ENCODE measurements around the gene GLB1L3. TPM values are rescaled to one million over a fixed set of nuclear protein-coding genes. Genes with fewer than 3 reads are reported as not detected.
A peak's percentile ranks its signal among the peaks of the same experiment; 100 is the strongest.
"Not testable (repeated sequence)": the region's sequence is repeated elsewhere in the genome, so short reads cannot be mapped to it uniquely, and the experiment has no call there.

GLB1L3 gene
- total and polyA plus RNA-seq, 2 donors = 0.71 to 1.8 TPM

GRCh38 chr11:134255184-134255561 lies 21.0 kb upstream of the GLB1L3 start:
- H3K27ac ChIP-seq (ENCODE audit: low read depth in 1 of 2, low read length in 1 of 2); H3K9me3 ChIP-seq (ENCODE audit: control insufficient read depth in 2 of 2, insufficient read depth in 1 of 2, low read length in 1 of 2); H3K4me3 ChIP-seq (ENCODE audit: low read length in 2 of 2); DNase-seq (ENCODE audit: low read depth in 6 of 9, low spot score in 9 of 9); H3K27me3 ChIP-seq (ENCODE audit: control insufficient read depth in 2 of 2, insufficient read depth in 1 of 2, low read length in 1 of 2): not testable (repeated sequence)
- H3K4me1 ChIP-seq (ENCODE audit: control insufficient read depth in 2 of 2, insufficient read depth in 2 of 2, low read length in 2 of 2) = peaks cover 9 to 13% of the 10 kb centered on the region in 2 donors
- H3K36me3 ChIP-seq (ENCODE audit: control insufficient read depth in 2 of 2, insufficient read depth in 2 of 2, low read length in 1 of 2) = peaks cover 33 to 39% of the 10 kb centered on the region in 2 donors
- WGBS = 99% methylated on average over 5 of the region's 5 CpGs

- Histone ChIP-seq H3K36me3 (ENCODE audit: control insufficient read depth in 2 of 2, insufficient read depth in 2 of 2, low read length in 1 of 2) (peaks cover 42 to 44% of the 10 kb centered on the region in 2 donors), H3K9me3 (ENCODE audit: control insufficient read depth in 2 of 2, insufficient read depth in 1 of 2, low read length in 1 of 2) (no peaks in the 10 kb centered on the region), H3K4me3 (ENCODE audit: low read length in 2 of 2) (no peak overlapping the region), H3K27me3 (ENCODE audit: control insufficient read depth in 2 of 2, insufficient read depth in 1 of 2, low read length in 1 of 2) (no peaks in the 10 kb centered on the region), H3K27ac (ENCODE audit: low read depth in 1 of 2, low read length in 1 of 2) (no peak overlapping the region), H3K4me1 (ENCODE audit: control insufficient read depth in 2 of 2, insufficient read depth in 2 of 2, low read length in 2 of 2) (peaks cover 2 to 14% of the 10 kb centered on the region in 2 donors)
- 96% methylated on average over 11 of the region's 11 CpGs for WGBS
- no peak for DNase-seq (ENCODE audit: low read depth in 6 of 9, low spot score in 9 of 9)
These were observed 19.1 kb upstream of the GLB1L3 start for GRCh38 chr11:134257101-134257500.

- Histone ChIP-seq H3K27me3 (ENCODE audit: control insufficient read depth in 2 of 2, insufficient read depth in 1 of 2, low read length in 1 of 2) (no peaks in the 10 kb centered on the region), H3K4me1 (ENCODE audit: control insufficient read depth in 2 of 2, insufficient read depth in 2 of 2, low read length in 2 of 2) (peaks cover 0 to 10% of the 10 kb centered on the region in 2 donors), H3K9me3 (ENCODE audit: control insufficient read depth in 2 of 2, insufficient read depth in 1 of 2, low read length in 1 of 2) (no peaks in the 10 kb centered on the region), H3K4me3 (ENCODE audit: low read length in 2 of 2) (no peak overlapping the region), H3K27ac (ENCODE audit: low read depth in 1 of 2, low read length in 1 of 2) (no peak overlapping the region), H3K36me3 (ENCODE audit: control insufficient read depth in 2 of 2, insufficient read depth in 2 of 2, low read length in 1 of 2) (peaks cover 51 to 58% of the 10 kb centered on the region in 2 donors)
- DNase-seq (ENCODE audit: low read depth in 6 of 9, low spot score in 9 of 9) = no peak
- WGBS = 94% methylated on average over 4 of the region's 4 CpGs
These were observed 17.6 kb upstream of the GLB1L3 start for GRCh38 chr11:134258577-134258976.

- DNase-seq (ENCODE audit: low read depth in 6 of 9, low spot score in 9 of 9) = no peak
- no peaks in the 10 kb centered on the region for H3K9me3 ChIP-seq (ENCODE audit: control insufficient read depth in 2 of 2, insufficient read depth in 1 of 2, low read length in 1 of 2)
- peaks cover 0 to 8% of the 10 kb centered on the region in 2 donors for H3K4me1 ChIP-seq (ENCODE audit: control insufficient read depth in 2 of 2, insufficient read depth in 2 of 2, low read length in 2 of 2)
- no peaks in the 10 kb centered on the region for H3K27me3 ChIP-seq (ENCODE audit: control insufficient read depth in 2 of 2, insufficient read depth in 1 of 2, low read length in 1 of 2)
- no peak overlapping the region for H3K27ac ChIP-seq (ENCODE audit: low read depth in 1 of 2, low read length in 1 of 2)
- H3K36me3 ChIP-seq (ENCODE audit: control insufficient read depth in 2 of 2, insufficient read depth in 2 of 2, low read length in 1 of 2) = peaks cover 51 to 63% of the 10 kb centered on the region in 2 donors
- H3K4me3 ChIP-seq (ENCODE audit: low read length in 2 of 2) = no peak overlapping the region
These were observed 15.7 kb upstream of the GLB1L3 start for GRCh38 chr11:134260503-134260902.

GRCh38 chr11:134260983-134261382 lies 15.2 kb upstream of the GLB1L3 start:
- no peak for DNase-seq (ENCODE audit: low read depth in 6 of 9, low spot score in 9 of 9)
- Histone ChIP-seq H3K27me3 (ENCODE audit: control insufficient read depth in 2 of 2, insufficient read depth in 1 of 2, low read length in 1 of 2) (no peaks in the 10 kb centered on the region), H3K36me3 (ENCODE audit: control insufficient read depth in 2 of 2, insufficient read depth in 2 of 2, low read length in 1 of 2) (peaks cover 51 to 63% of the 10 kb centered on the region in 2 donors), H3K4me1 (ENCODE audit: control insufficient read depth in 2 of 2, insufficient read depth in 2 of 2, low read length in 2 of 2) (peaks cover 0 to 8% of the 10 kb centered on the region in 2 donors), H3K9me3 (ENCODE audit: control insufficient read depth in 2 of 2, insufficient read depth in 1 of 2, low read length in 1 of 2) (no peaks in the 10 kb centered on the region), H3K4me3 (ENCODE audit: low read length in 2 of 2) (no peak overlapping the region), H3K27ac (ENCODE audit: low read depth in 1 of 2, low read length in 1 of 2) (no peak overlapping the region)
- 96% methylated on average over 16 of the region's 16 CpGs for WGBS

GRCh38 chr11:134261626-134262488 lies 14.3 kb upstream of the GLB1L3 start:
- Histone ChIP-seq H3K4me3 (ENCODE audit: low read length in 2 of 2) (no peak overlapping the region), H3K27me3 (ENCODE audit: control insufficient read depth in 2 of 2, insufficient read depth in 1 of 2, low read length in 1 of 2) (no peaks in the 10 kb centered on the region), H3K9me3 (ENCODE audit: control insufficient read depth in 2 of 2, insufficient read depth in 1 of 2, low read length in 1 of 2) (no peaks in the 10 kb centered on the region), H3K27ac (ENCODE audit: low read depth in 1 of 2, low read length in 1 of 2) (no peak overlapping the region), H3K36me3 (ENCODE audit: control insufficient read depth in 2 of 2, insufficient read depth in 2 of 2, low read length in 1 of 2) (peaks cover 50 to 58% of the 10 kb centered on the region in 2 donors), H3K4me1 (ENCODE audit: control insufficient read depth in 2 of 2, insufficient read depth in 2 of 2, low read length in 2 of 2) (peaks cover 0 to 8% of the 10 kb centered on the region in 2 donors)
- WGBS = 90% methylated on average over 14 of the region's 14 CpGs
- DNase-seq (ENCODE audit: low read depth in 6 of 9, low spot score in 9 of 9) = peak in 3 of 9 donors; percentile 19 to 52 (median 45)

GRCh38 chr11:134264966-134265764 lies 11.0 kb upstream of the GLB1L3 start:
- Histone ChIP-seq H3K4me3 (ENCODE audit: low read length in 2 of 2) (no peak overlapping the region), H3K36me3 (ENCODE audit: control insufficient read depth in 2 of 2, insufficient read depth in 2 of 2, low read length in 1 of 2) (peaks cover 26 to 38% of the 10 kb centered on the region in 2 donors), H3K9me3 (ENCODE audit: control insufficient read depth in 2 of 2, insufficient read depth in 1 of 2, low read length in 1 of 2) (no peaks in the 10 kb centered on the region), H3K27me3 (ENCODE audit: control insufficient read depth in 2 of 2, insufficient read depth in 1 of 2, low read length in 1 of 2) (no peaks in the 10 kb centered on the region), H3K4me1 (ENCODE audit: control insufficient read depth in 2 of 2, insufficient read depth in 2 of 2, low read length in 2 of 2) (peaks cover 0 to 10% of the 10 kb centered on the region in 2 donors), H3K27ac (ENCODE audit: low read depth in 1 of 2, low read length in 1 of 2) (no peak overlapping the region)
- 95% methylated on average over 7 of the region's 7 CpGs for WGBS
- DNase-seq (ENCODE audit: low read depth in 6 of 9, low spot score in 9 of 9) = no peak

GRCh38 chr11:134266440-134266839 lies 9.7 kb upstream of the GLB1L3 start:
- DNase-seq (ENCODE audit: low read depth in 6 of 9, low spot score in 9 of 9) = no peak
- peaks cover 0 to under 1% of the 10 kb centered on the region in 2 donors for H3K27me3 ChIP-seq (ENCODE audit: control insufficient read depth in 2 of 2, insufficient read depth in 1 of 2, low read length in 1 of 2)
- WGBS = 88% methylated on average over 5 of the region's 5 CpGs
- H3K4me1 ChIP-seq (ENCODE audit: control insufficient read depth in 2 of 2, insufficient read depth in 2 of 2, low read length in 2 of 2) = peaks cover 3 to 10% of the 10 kb centered on the region in 2 donors
- H3K27ac ChIP-seq (ENCODE audit: low read depth in 1 of 2, low read length in 1 of 2) = no peak overlapping the region
- no peaks in the 10 kb centered on the region for H3K9me3 ChIP-seq (ENCODE audit: control insufficient read depth in 2 of 2, insufficient read depth in 1 of 2, low read length in 1 of 2)
- H3K36me3 ChIP-seq (ENCODE audit: control insufficient read depth in 2 of 2, insufficient read depth in 2 of 2, low read length in 1 of 2) = peaks cover 13 to 26% of the 10 kb centered on the region in 2 donors
- H3K4me3 ChIP-seq (ENCODE audit: low read length in 2 of 2) = no peak overlapping the region

- Histone ChIP-seq H3K4me1 (ENCODE audit: control insufficient read depth in 2 of 2, insufficient read depth in 2 of 2, low read length in 2 of 2) (peaks cover 3 to 10% of the 10 kb centered on the region in 2 donors), H3K27me3 (ENCODE audit: control insufficient read depth in 2 of 2, insufficient read depth in 1 of 2, low read length in 1 of 2) (peaks cover 0 to 4% of the 10 kb centered on the region in 2 donors), H3K9me3 (ENCODE audit: control insufficient read depth in 2 of 2, insufficient read depth in 1 of 2, low read length in 1 of 2) (no peaks in the 10 kb centered on the region), H3K4me3 (ENCODE audit: low read length in 2 of 2) (no peak overlapping the region), H3K27ac (ENCODE audit: low read depth in 1 of 2, low read length in 1 of 2) (no peak overlapping the region), H3K36me3 (ENCODE audit: control insufficient read depth in 2 of 2, insufficient read depth in 2 of 2, low read length in 1 of 2) (peaks cover 9 to 22% of the 10 kb centered on the region in 2 donors)
- 86% methylated on average over 3 of the region's 3 CpGs for WGBS
- no peak for DNase-seq (ENCODE audit: low read depth in 6 of 9, low spot score in 9 of 9)
These were observed 9.3 kb upstream of the GLB1L3 start for GRCh38 chr11:134266841-134267251.
